WTC11 (cell line): ENCODE results near the gene SRGN. TPM values are rescaled to one million over a fixed set of nuclear protein-coding genes. Genes with fewer than 3 reads are reported as not detected.

Source experiments
- ATAC-seq: fragments of 200-7000 bp; cut with Tn5 transposase; 2 replicates; pipeline ENCODE4 v1.10.0; 2021; ENCODE audit warnings: mild to moderate bottlenecking, moderate library complexity
- CTCF ChIA-PET: fragments of 300-600 bp; sonication (Branson Sonifier 250); formaldehyde crosslinking; loops from one replicate; lab custom pipeline; 2021; ENCODE audit warnings: antibody characterized with exemption; lab: Charles Lee
- POLR2A ChIA-PET: fragments of 350-600 bp; sonication (Branson Sonifier 250); formaldehyde crosslinking; loops from one replicate; lab custom pipeline; 2021; ENCODE audit warnings: antibody characterized with exemption; lab: Charles Lee
- DNase-seq: peaks from one replicate; pipeline ENCODE4 v3.0.0; 2021; ENCODE audit warnings: low spot score
- H3K27ac Mint-ChIP-seq: 2 replicates; pipeline ENCODE4 v1.8.0; 2021; ENCODE audit warnings: mixed read lengths
- H3K27me3 Mint-ChIP-seq: 2 replicates; pipeline ENCODE4 v1.8.0; 2021; ENCODE audit warnings: low read depth, mild to moderate bottlenecking, moderate library complexity, mixed read lengths
- H3K36me3 Mint-ChIP-seq: 2 replicates; pipeline ENCODE4 v1.8.0; 2021; ENCODE audit warnings: mixed read lengths
- H3K4me1 Mint-ChIP-seq: 2 replicates; pipeline ENCODE4 v1.8.0; 2022; ENCODE audit warnings: mixed read lengths
- H3K4me3 Mint-ChIP-seq: 2 replicates; pipeline ENCODE4 v1.8.0; 2021; ENCODE audit warnings: mild to moderate bottlenecking, moderate library complexity, mixed read lengths
- H3K9me3 Mint-ChIP-seq: 2 replicates; pipeline ENCODE4 v1.8.0; 2021; ENCODE audit warnings: mixed read lengths
- CREM ChIP-seq: sonication (generic); formaldehyde crosslinking; IDR thresholded peaks from 2 replicates; pipeline ENCODE4 v1.8.1; 2022; ENCODE audit warnings: mild to moderate bottlenecking, missing genetic modification reagents, moderate library complexity
- FOXK1 ChIP-seq: sonication (generic); formaldehyde crosslinking; IDR thresholded peaks from 2 replicates; pipeline ENCODE4 v1.8.0; 2022; ENCODE audit warnings: mild to moderate bottlenecking, moderate library complexity, missing genetic modification reagents
- FOXP1 ChIP-seq: sonication (generic); formaldehyde crosslinking; IDR thresholded peaks from 2 replicates; pipeline ENCODE4 v1.8.0; 2022; ENCODE audit warnings: missing genetic modification reagents, mild to moderate bottlenecking, moderate library complexity, borderline replicate concordance
- MXD4 ChIP-seq: fragments of 250-450 bp; sonication (Bioruptor Pico); IDR thresholded peaks from 2 replicates; pipeline ENCODE4 v1.8.0; 2021; ENCODE audit warnings: mild to moderate bottlenecking, moderate library complexity, borderline replicate concordance
- SOX15 ChIP-seq: fragments of 250-450 bp; sonication (Bioruptor Pico); IDR thresholded peaks from 2 replicates; pipeline ENCODE4 v1.9.0; 2021; ENCODE audit warnings: mild to moderate bottlenecking
- SP1 ChIP-seq: sonication (generic); formaldehyde crosslinking; conservative IDR thresholded peaks from 2 replicates; pipeline ENCODE4 v1.8.1; 2022; ENCODE audit warnings: missing genetic modification reagents
- ZNF121 ChIP-seq: sonication (generic); formaldehyde crosslinking; IDR thresholded peaks from 2 replicates; pipeline ENCODE4 v1.8.0; 2023; ENCODE audit warnings: missing genetic modification reagents
- total RNA-seq: library from RNA; stranded (reverse); gene quantifications from 3 replicates; pipeline ENCODE4 v1.2.3, GENCODE V29; 2021
- TF ChIP-seq, protein P1 (sequence below): sonication (generic); formaldehyde crosslinking; IDR thresholded peaks from 2 replicates; pipeline ENCODE4 v1.8.1; 2022; ENCODE audit warnings: mild to moderate bottlenecking, moderate library complexity, missing genetic modification reagents
- TF ChIP-seq, protein P2 (sequence below): fragments of 250-450 bp; sonication (Bioruptor Pico); IDR thresholded peaks from 2 replicates; pipeline ENCODE4 v1.8.0; 2021; ENCODE audit warnings: mild to moderate bottlenecking
- TF ChIP-seq, protein P3 (sequence below): sonication (generic); formaldehyde crosslinking; IDR thresholded peaks from 2 replicates; pipeline ENCODE4 v1.8.1; 2022; ENCODE audit warnings: low read depth, mild to moderate bottlenecking, moderate library complexity, missing genetic modification reagents, borderline replicate concordance
- TF ChIP-seq, protein P4 (sequence below): fragments of 250-450 bp; sonication (Bioruptor Pico); IDR thresholded peaks from 2 replicates; pipeline ENCODE4 v1.9.0; 2021; ENCODE audit warnings: mild to moderate bottlenecking, borderline replicate concordance
- TF ChIP-seq, protein P5 (sequence below): sonication (generic); formaldehyde crosslinking; IDR thresholded peaks from 2 replicates; pipeline ENCODE4 v1.8.1; 2023; ENCODE audit warnings: mild to moderate bottlenecking, missing genetic modification reagents

The SRGN gene
- total RNA-seq, 1 experiment from 2014 or later, result 1.4 TPM

DNA sequence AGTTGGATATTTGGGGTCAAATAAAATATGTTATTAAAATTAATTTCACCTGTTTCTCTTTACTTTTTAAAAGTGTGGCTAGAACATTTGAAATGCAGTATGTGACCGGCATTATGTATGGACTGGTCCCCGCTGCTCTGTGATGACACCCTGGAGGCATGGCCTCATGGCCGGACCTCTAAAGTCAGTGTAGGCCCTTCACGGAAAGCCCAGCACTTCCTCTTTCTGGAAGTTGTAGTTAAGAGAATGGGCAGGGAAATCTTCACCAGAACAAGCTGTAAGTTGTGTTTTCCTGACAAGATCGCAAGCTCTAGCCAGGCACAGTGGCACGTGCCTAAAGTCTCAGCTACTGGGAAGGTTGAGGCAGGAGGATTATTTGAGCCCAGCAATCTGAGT is 38.3 kb upstream of the SRGN start:
- no peak for ATAC-seq
- Mint-ChIP-seq H3K4me3 (no peak overlapping the region), H3K4me1 (peaks cover 7% of the 10 kb centered on the region; the same call in 1 of the 2 replicates), H3K27me3 (no peaks in the 10 kb centered on the region), H3K27ac (peak overlapping the region; percentile 15; the same call in 1 of the 2 replicates), H3K9me3 (no peaks in the 10 kb centered on the region), H3K36me3 (no peaks in the 10 kb centered on the region)
- ChIA-PET POLR2A (no interaction called here), CTCF (no interaction called here)
- no peak for DNase-seq
- TF ChIP-seq SP1 (CRISPR knock-in tag), result no peak
- no peak for TF ChIP-seq MXD4
- TF ChIP-seq, protein P1, sequence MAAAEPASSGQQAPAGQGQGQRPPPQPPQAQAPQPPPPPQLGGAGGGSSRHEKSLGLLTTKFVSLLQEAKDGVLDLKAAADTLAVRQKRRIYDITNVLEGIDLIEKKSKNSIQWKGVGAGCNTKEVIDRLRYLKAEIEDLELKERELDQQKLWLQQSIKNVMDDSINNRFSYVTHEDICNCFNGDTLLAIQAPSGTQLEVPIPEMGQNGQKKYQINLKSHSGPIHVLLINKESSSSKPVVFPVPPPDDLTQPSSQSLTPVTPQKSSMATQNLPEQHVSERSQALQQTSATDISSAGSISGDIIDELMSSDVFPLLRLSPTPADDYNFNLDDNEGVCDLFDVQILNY (CRISPR knock-in tag), result no peak
- TF ChIP-seq, protein P2, sequence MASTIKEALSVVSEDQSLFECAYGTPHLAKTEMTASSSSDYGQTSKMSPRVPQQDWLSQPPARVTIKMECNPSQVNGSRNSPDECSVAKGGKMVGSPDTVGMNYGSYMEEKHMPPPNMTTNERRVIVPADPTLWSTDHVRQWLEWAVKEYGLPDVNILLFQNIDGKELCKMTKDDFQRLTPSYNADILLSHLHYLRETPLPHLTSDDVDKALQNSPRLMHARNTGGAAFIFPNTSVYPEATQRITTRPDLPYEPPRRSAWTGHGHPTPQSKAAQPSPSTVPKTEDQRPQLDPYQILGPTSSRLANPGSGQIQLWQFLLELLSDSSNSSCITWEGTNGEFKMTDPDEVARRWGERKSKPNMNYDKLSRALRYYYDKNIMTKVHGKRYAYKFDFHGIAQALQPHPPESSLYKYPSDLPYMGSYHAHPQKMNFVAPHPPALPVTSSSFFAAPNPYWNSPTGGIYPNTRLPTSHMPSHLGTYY (CRISPR knock-in tag), result no peak

DNA sequence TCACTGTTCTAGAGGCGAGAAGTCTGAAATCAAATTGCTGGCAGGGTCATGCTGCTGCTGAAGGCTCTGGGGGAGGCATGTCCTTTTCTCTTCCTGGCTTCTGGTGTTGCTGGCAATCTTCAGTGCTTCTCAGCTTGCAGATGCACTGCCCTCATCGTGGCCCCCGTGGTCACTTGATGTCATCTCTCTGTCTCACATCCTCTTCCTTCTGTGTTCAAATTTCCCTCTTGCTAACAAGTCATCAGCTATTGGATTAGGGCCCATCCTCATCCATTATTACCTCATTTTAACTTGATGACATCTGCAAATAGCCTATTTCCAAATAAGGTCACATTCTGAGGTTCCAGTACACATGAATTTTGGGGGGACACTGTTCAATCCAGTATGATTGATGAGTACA is 36.6 kb upstream of the SRGN start:
- CTCF ChIA-PET, result no interaction called here
- POLR2A ChIA-PET, result interaction anchor here (0.7 kb wide), 1 partner anchor 136 kb away, joined by 3 read pairs; no protein-coding TSS in a partner anchor

More for the DNA sequence above, 36.6 kb upstream of the SRGN start:
- ATAC-seq (no peak), DNase-seq (no peak)
- Mint-ChIP-seq H3K36me3 (no peaks in the 10 kb centered on the region), H3K27me3 (no peaks in the 10 kb centered on the region), H3K9me3 (no peaks in the 10 kb centered on the region), H3K4me3 (no peak overlapping the region), H3K27ac (no peak overlapping the region), H3K4me1 (peaks cover 7% of the 10 kb centered on the region; the same call in 1 of the 2 replicates)
- no peak for TF ChIP-seq CREM
- no peak for TF ChIP-seq ZNF121 (CRISPR knock-in tag)
- no peak for TF ChIP-seq FOXP1 (CRISPR knock-in tag)
- TF ChIP-seq, protein P3, sequence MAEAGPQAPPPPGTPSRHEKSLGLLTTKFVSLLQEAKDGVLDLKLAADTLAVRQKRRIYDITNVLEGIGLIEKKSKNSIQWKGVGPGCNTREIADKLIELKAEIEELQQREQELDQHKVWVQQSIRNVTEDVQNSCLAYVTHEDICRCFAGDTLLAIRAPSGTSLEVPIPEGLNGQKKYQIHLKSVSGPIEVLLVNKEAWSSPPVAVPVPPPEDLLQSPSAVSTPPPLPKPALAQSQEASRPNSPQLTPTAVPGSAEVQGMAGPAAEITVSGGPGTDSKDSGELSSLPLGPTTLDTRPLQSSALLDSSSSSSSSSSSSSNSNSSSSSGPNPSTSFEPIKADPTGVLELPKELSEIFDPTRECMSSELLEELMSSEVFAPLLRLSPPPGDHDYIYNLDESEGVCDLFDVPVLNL (CRISPR knock-in tag), result no peak
- TF ChIP-seq, protein P4, sequence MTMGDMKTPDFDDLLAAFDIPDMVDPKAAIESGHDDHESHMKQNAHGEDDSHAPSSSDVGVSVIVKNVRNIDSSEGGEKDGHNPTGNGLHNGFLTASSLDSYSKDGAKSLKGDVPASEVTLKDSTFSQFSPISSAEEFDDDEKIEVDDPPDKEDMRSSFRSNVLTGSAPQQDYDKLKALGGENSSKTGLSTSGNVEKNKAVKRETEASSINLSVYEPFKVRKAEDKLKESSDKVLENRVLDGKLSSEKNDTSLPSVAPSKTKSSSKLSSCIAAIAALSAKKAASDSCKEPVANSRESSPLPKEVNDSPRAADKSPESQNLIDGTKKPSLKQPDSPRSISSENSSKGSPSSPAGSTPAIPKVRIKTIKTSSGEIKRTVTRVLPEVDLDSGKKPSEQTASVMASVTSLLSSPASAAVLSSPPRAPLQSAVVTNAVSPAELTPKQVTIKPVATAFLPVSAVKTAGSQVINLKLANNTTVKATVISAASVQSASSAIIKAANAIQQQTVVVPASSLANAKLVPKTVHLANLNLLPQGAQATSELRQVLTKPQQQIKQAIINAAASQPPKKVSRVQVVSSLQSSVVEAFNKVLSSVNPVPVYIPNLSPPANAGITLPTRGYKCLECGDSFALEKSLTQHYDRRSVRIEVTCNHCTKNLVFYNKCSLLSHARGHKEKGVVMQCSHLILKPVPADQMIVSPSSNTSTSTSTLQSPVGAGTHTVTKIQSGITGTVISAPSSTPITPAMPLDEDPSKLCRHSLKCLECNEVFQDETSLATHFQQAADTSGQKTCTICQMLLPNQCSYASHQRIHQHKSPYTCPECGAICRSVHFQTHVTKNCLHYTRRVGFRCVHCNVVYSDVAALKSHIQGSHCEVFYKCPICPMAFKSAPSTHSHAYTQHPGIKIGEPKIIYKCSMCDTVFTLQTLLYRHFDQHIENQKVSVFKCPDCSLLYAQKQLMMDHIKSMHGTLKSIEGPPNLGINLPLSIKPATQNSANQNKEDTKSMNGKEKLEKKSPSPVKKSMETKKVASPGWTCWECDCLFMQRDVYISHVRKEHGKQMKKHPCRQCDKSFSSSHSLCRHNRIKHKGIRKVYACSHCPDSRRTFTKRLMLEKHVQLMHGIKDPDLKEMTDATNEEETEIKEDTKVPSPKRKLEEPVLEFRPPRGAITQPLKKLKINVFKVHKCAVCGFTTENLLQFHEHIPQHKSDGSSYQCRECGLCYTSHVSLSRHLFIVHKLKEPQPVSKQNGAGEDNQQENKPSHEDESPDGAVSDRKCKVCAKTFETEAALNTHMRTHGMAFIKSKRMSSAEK (CRISPR knock-in tag), result no peak
- no peak for TF ChIP-seq SOX15 (CRISPR knock-in tag)
- TF ChIP-seq FOXK1 (CRISPR knock-in tag), result no peak
- TF ChIP-seq, protein P5, sequence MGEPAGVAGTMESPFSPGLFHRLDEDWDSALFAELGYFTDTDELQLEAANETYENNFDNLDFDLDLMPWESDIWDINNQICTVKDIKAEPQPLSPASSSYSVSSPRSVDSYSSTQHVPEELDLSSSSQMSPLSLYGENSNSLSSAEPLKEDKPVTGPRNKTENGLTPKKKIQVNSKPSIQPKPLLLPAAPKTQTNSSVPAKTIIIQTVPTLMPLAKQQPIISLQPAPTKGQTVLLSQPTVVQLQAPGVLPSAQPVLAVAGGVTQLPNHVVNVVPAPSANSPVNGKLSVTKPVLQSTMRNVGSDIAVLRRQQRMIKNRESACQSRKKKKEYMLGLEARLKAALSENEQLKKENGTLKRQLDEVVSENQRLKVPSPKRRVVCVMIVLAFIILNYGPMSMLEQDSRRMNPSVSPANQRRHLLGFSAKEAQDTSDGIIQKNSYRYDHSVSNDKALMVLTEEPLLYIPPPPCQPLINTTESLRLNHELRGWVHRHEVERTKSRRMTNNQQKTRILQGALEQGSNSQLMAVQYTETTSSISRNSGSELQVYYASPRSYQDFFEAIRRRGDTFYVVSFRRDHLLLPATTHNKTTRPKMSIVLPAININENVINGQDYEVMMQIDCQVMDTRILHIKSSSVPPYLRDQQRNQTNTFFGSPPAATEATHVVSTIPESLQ (CRISPR knock-in tag), result no peak
